Measurements from ENCODE around the gene SH2D2A.

SH2D2A gene

DNA sequence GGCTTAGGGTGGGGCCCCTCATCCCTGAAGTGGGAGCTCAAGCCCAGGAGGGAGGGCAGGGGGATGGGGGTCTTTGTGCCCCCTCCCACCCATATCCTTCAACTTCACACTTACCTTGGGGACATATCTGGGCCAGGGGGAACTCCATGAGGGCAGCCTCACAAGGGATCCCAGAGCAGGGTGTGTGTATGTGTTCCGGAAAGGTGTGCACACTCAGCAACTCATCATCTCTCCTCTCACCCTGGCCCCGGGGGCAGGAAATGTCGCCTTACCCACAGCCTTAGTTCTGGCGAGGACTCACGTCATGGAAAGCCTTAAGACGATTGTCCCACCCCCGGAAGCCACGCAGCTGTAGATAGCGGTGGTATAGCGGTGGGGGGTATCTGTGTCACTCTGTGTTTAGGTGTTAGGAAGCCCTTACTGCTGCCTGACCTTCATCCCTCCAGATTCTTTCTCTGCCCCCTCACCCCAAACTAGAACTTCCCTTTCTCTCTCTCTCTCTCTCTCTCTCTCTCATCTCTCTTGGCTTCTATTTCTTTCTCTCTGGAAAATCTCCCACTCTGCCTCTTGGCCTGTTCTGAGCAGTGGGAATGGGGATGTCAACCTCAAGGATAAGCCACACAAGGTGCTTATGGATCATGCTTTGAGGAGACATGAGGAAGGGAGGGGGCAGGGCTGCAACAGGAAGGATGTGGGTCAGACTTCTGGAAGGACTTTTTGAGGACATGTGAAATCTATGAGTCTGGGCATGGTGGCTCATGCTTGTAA, at the start of gene SH2D2A:
TSS of gene SH2D2A (minus strand) at position 288 of the 768 bp plus-strand sequence. CDS start at position 148, 140 bp downstream.
- in situ Hi-C loops (cut with MboI; ENCODE audit: low sequenced_read_pairs) = no loop called here

DNA sequence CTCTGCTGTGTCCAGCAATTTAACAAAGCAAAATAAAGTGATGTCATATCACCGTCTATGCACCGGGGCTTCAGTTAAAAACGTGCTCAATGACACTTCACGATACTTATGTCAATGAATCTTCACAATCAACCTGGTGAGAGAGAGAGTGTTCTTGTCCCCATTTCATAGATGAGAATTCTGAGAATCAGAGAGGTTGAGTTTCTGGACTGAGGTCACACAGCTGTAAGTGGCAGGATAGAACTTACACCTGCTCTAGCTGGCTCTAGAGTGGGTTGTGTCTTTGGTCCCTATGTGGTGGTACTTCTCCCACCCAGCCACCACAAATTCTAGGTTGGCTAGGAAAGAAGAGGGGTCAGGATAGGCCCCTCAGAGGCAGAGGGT, 49.2 kb upstream of the SH2D2A start:
- in situ Hi-C loops (cut with MboI; ENCODE audit: low sequenced_read_pairs) = no loop called here

DNA sequence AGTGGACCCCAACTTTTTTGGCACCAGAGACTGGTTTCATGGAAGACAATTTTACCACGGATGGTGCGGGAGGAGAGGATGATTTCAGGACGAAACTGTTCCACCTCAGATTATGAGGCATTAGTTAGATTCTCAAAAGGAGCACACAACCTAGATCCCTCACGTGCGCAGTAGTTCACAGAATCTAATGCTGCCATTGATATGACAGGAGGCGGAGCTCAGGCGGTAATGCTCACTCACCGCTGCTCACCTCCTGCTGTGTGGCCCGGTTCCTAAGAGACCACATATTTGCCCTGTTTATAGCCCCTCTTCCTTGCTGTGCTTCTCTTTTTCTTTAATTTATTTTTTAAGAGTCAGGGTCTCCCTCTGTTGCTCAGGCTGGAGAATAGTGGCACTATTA, 48.6 kb upstream of the SH2D2A start:
- in situ Hi-C loops (cut with MboI; ENCODE audit: low sequenced_read_pairs) = no loop called here

DNA sequence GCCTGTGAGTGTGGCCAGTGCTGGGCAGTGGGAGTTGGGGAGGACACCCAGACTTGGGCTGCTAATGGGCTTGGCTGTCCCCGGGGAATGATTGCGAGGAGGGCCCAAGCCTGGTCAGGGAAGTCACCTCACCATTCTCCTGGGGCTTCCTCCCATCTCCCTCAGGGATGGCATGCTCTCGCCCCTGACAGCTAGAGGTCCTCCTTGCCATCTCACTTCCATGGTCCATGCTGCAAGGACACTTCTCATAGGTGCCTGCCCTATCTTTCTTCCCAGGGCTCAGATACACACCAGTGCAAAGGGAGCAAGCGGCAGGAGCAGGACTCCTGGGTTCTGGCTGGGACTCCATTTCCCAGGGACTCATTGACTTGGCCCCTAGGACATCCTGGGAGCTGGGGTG, 48.1 kb upstream of the SH2D2A start:
- in situ Hi-C loops (cut with MboI; ENCODE audit: low sequenced_read_pairs) = no loop called here

DNA sequence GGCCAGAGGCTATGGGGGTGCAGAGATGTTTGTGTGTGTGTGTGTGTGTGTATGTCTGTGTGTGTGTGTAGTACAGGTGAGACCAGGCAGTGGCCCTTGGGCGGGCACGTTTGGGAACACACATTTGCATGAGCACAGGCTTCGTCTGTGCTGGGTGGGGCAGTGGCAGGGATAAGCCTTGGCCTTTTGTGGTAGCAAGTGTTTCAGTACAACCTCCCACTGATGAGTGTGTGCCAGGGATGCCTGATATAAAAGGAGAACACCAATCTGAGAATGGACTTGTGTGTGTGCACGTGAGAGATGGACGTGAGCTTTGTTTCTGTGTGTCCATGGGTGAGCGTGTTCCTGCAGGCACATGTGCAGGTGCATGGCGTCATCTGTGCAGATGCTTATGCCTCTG, 47.0 kb upstream of the SH2D2A start:
- in situ Hi-C loops (cut with MboI; ENCODE audit: low sequenced_read_pairs) = no loop called here

DNA sequence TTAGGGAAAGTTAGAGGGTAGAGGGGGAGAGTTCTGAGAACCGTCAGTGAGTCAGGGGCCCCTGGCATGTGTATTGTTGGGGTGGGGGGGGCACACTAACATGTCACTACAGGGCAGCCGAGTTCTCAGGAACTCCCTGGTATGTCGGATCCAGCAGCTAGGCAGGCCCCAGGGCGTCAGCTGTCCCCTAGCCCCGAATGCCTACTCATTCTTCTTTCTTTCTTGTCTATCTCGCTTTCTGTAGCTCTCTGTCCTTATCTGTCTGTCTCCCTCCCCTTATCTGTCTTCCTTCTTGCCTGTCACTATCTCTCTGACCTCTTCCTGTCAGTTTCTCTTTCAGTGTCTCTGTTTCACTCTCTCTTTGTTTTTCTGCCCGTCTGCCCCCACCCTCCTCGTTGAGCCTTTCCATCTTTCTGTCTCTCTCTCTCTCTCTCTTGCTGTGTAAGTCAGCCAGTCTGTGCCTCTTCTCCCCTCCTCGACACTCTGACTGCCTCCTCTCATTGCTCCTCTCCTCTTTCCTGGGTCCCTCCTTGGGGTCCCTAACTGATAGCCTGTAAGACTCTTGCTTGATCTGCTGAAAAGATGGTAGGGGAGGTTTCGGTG, 46.5 kb upstream of the SH2D2A start:
- in situ Hi-C loops (cut with MboI; ENCODE audit: low sequenced_read_pairs) = no loop called here

DNA sequence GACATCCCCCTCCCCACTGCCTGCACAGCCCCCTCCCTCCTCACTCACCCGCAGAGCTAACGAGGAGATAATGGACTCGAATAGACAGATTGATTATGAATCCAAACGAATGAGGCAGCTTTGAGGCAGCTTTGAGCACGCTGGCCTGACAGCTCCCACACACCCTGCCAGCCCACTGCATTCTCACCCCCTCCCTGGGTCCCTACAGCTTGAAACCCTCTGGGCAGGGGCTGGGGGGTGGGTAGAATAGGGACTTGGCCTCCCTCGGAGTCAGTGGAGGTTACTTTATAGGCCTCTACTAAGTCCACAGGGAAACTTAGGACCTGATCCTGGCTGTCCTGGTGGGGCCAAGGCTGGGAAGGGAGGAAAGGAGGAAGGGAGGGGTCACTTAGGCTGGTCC, 45.9 kb upstream of the SH2D2A start:
- in situ Hi-C loops (cut with MboI; ENCODE audit: low sequenced_read_pairs) = no loop called here

DNA sequence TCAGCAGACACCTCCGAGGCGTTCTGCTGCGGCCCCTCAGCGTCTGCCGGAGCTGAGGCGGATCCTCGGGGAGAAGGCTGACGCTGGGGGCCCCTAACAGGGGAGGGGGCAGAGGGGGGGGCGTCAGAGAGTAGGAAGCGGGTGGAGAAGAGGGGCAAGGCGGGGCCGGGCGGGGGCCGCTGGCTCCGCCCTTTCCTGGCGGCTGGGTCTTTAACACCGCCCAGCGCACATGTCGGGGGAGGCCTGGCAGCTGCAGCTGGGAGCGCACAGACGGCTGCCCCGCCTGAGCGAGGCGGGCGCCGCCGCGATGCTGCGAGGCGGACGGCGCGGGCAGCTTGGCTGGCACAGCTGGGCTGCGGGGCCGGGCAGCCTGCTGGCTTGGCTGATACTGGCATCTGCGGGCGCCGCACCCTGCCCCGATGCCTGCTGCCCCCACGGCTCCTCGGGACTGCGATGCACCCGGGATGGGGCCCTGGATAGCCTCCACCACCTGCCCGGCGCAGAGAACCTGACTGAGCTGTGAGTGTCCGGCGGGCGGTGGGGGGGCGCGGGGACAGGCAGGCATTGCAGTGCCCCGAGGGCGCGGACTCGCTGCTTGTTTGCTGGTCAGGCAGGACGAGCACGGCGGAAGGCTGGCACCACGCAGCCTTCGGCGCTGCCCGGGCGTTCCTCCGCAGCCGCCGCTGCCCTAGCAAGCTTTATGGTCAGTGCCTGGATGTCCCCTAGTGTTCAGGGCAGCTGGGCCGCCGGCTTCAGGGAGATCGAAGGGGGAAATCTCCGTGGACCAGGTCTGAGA, 44.2 kb upstream of the SH2D2A start, which contains the start of gene NTRK1:
TSS of gene NTRK1 (plus strand) at position 238 of the 796 bp plus-strand sequence. CDS start at position 308, 70 bp downstream.
- in situ Hi-C loops (cut with MboI; ENCODE audit: low sequenced_read_pairs) = no loop called here

DNA sequence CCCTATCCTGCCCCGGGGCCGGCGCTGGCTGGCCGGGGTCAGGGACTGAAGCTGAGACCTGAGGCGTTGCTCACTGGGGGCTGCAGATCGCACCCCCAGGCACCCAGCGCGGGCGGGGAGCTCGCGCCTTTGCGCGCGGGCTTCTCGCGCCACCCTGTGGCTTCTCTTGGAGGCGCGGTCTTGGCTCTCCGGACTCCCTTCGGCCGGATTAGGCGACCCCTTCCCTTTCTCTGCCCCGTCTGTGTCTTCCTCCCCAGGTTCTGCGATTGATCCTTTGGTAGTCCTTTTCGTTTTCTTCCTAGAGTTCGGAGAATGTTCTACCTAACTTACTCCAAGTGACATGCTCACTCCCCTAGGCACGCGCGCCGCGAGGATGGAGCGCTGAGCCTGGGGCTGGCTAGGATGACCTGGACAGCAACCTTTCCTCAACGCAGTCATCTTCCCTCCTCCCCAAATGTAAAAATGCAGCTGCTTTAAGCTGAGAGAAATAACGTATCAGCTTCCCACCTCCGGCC, 43.5 kb upstream of the SH2D2A start:
- in situ Hi-C loops (cut with MboI; ENCODE audit: low sequenced_read_pairs) = no loop called here

DNA sequence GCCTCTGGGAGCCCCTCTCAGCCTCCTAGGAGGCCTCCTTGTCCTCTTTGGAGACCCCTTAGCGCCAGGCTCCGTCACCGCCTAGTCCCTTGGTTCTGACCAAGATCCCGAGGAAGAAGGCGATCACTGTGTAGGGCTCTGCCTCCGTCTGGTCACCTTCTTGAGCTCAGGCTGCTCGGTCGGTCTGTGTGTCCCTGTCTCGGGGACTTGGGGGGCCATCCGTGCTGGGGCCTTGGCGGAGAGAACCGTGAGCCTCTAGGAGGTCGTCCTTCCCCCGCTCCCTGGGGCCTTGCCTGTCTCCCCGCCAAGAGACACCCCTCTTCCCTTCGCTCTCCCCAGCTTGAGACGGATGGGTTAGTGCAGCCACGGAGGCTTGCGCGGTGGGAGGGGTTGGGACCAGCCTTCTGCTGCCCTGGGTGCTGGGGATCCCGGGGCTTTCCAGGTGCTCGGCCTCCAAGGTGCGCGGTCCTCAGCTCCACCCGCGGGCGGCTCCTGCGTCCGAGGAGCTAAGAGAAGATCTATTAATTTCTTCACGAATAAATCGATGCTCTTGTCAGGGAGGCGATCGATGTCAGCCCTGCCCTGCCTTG, 43.0 kb upstream of the SH2D2A start:
- in situ Hi-C loops (cut with MboI; ENCODE audit: low sequenced_read_pairs) = no loop called here

DNA sequence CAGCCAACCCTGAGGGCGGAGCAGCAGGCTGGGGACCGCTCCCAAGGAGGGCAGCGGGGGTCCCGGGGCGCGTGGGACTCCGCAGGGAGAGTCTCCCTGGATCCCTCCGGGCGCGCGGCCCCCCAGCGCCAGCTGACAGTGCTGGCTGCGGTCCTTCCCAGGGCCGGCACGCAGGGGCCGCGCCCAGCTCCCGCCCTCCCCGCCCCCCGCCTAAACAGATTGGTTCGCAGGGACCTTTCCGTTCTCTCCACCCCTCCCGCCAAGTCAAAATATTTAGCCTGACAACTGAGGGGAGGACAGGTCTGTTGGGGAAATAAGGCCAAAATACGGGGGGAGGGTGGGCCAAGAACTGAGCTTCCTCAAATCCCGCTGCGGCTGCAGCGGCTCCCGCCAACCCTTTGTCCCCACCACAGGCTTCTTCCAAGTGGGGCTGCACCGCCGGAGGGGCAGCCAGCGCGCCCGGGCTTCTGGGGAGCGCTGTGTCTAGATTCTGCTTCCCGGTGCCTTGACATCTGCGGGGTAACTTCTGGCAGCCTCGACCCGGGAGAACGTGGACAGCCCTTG, 42.4 kb upstream of the SH2D2A start, which contains the start of gene INSRR:
TSS of gene INSRR (minus strand) at position 159 of the 564 bp plus-strand sequence. CDS start 496 bp downstream, outside the sequence.
- in situ Hi-C loops (cut with MboI; ENCODE audit: low sequenced_read_pairs) = no loop called here

DNA sequence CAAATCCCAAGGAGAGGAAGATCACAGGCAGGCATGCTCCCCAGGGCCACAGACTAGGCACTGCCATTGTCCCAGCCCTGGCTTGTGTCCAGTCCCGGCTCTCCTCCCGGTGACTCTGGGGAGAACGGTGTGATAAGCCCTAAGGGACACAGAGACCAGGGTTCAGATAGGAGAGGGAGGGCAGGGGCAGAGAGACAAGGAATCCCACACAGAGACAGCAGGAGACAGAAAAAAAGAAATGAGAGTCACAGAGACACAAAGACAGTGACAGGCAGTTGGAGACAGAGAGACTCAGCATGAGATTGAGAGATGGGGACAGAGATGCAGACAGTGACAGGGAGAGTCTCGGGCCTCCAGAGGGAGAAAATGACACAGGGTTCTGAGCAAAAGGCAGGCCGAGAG, 41.9 kb upstream of the SH2D2A start:
- in situ Hi-C loops (cut with MboI; ENCODE audit: low sequenced_read_pairs) = no loop called here

DNA sequence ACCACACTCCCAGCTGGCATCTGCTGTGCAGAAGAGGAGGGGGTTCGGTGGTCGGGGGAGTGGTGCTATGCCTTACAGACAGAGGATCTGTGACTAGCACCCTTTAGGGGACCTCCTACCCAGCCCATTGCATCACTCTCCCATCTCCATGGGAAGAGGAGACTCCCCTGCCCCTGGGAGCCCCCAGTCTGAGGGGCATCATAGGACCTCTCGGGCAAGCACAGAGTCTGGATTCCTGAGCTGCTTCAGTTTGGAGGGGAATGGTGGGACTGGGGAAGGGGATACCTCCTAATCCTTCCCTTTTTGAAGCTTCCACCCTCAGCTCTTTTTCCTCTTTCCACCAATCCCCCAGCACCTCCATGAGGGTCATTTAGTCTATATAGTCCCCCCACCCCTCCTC, 40.9 kb upstream of the SH2D2A start:
- in situ Hi-C loops (cut with MboI; ENCODE audit: low sequenced_read_pairs) = no loop called here

DNA sequence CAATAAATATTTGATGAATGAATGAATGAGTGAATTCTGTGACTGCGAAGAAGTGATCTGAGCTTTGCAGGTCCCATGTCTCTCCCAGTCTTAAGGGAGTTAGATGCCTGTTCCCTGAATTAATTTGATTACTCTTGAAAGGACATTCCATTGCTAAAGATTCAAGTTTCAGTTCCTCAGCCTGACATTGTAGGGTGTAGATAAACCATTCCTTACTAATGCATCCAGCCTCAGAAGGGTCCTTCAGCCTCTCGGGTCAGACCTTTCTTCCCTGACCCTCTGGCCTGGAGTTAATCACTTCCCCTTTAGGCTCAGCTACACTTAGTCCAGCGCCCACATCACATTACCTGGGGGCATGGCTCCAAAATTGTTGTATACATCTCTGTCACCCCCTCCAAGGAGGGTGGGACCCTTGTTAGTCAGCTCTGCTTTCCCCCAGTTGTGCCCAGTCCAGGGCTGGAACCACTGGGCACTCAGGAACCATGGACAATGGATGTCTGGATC, 39.7 kb upstream of the SH2D2A start:
- in situ Hi-C loops (cut with MboI; ENCODE audit: low sequenced_read_pairs) = no loop called here

DNA sequence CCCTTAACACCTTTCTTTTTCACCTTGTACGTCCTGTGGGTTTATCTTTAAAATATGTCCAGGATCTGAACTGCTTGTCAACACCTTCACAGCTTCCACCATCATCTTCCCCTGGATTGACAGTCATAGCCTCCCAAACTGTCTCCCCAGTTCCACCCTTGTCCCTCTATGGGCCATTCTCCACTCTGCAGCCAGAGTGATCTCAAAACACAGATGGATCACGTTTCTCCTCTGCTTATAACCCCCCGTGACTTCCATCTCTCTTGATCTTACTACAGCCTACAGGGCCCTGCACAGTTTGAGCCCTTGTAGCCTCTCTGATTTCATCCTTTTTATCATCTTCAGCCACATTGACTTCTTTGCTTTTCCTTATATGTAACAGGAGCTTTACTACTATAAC, 38.0 kb upstream of the SH2D2A start:
- in situ Hi-C loops (cut with MboI; ENCODE audit: low sequenced_read_pairs) = no loop called here

DNA sequence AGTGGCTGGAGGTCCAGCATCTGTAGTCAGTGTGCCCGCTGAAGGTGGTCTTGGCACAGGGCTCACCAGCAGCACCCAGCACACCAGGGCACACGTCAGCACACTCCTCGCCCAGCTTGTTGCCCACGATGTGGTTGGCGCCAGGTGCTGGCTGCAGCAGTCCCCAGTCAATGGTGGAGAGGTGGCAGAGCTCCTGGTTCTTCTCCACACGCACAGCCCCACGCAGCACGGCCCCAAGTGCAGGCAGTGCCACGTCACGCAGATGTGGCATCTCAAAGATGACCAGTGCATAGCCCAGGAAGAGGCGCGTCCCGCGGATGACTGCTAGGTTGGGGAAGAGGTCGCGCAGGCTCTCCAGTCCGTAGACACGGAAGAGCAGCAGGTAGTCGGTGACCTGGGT, 37.1 kb upstream of the SH2D2A start:
- in situ Hi-C loops (cut with MboI; ENCODE audit: low sequenced_read_pairs) = no loop called here

DNA sequence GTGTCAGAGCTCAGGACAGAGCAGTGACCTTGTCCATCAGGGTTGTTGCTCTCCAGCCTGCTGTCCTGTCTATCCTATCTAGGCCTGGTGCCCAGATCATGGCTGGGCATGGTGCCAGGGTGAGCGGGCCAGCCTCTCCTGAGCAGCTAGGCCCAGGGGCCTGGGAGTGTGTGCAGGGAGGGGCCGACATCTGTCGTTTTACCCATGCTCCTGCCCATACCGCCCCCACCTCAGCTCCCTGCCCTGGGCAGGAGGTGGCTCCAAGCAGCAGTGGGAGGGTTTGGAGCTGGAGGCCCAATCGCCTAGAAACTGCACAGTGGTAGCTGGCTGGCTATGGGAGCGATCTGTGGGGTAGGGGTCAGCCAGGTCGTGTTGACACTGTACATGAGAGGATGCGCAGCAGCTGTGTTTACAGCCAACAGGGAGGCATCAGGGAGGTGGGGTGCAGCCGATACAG, 35.8 kb upstream of the SH2D2A start:
- in situ Hi-C loops (cut with MboI; ENCODE audit: low sequenced_read_pairs) = no loop called here

DNA sequence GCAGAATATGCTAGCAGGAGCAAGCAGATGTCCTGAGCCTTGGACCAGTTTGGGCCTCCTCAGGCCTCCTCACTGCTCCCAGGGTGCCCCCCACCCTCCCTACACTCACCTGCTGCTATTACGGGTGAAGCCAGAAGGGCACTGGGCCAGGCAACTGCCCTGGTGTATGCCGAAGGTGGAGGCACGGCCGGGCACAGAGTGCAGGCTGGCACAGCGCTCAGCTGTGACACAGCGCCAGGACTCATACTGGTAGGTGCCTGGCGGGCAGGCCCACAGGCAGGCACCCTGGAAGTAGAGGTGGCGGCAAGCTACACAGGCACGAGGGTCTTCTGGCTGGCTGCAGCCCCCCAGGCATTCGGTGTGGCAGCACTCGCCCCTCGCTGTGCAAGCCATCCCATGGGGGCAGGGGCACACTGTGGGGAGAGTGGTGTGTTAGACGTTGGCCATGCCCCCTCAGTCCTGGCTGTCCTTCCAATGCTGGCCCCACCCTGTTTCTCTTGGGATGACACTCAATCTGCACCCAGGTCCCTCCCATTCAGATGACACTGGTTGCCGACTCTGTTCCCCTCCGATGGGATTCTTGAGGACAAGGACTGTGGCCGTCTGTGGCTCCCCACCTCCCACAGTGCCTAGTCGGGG, 35.2 kb upstream of the SH2D2A start:
- in situ Hi-C loops (cut with MboI; ENCODE audit: low sequenced_read_pairs) = no loop called here

DNA sequence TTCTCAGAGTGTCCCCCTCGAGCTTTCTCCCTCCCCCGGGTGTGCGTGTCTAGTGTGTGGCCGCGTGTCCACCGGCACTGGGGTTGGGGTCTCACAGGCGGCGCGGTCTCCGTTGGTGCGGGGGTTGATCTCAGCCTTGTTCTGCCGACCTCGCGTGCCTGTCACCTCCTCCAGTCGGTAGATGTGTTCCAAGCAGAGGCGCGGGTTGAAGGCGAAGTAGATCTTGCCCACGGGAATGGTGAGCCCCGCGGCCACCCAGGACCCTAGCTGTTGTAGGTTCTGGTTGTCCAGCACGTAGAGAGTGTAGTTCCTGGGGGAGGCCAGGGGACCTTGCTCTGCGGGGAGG, 32.5 kb upstream of the SH2D2A start:
- in situ Hi-C loops (cut with MboI; ENCODE audit: low sequenced_read_pairs) = no loop called here
